ENCODE data around the gene EMC6. TPM values are rescaled to one million over a fixed set of nuclear protein-coding genes. Genes with fewer than 3 reads are reported as not detected.
A peak's percentile ranks its signal among the peaks of the same experiment; 100 is the strongest.

EMC6 gene
- total and polyA plus RNA-seq, 2 of the 13 experiments (the other 11 are each of a cell fraction or from before 2014, with no cell fraction given), result 45.1 to 47.7 TPM

GRCh38 chr17:3667366-3668278, 990 bp upstream of the EMC6 start (continued):
- TF ChIP-seq PRDM10 (CRISPR knock-in tag; IDR thresholded peaks at IDR 0.05; ENCODE audit: low read depth) (no peak), LRRFIP1 (CRISPR knock-in tag; conservative IDR thresholded peaks at IDR 0.05) (no peak), ZNF629 (CRISPR knock-in tag; conservative IDR thresholded peaks at IDR 0.05) (no peak), MED13 (CRISPR knock-in tag; IDR thresholded peaks at IDR 0.05) (no peak), POLR2A (IDR thresholded peaks at IDR 0.05; ENCODE audit: insufficient read depth in 1 of 2, low read depth in 2 of 2, low read length in 2 of 2) (peak in 1 of 2 experiments; percentile 33; a peak in 3 of 4 replicates), ZNF768 (CRISPR knock-in tag; IDR thresholded peaks at IDR 0.05) (no peak), HES4 (CRISPR knock-in tag; IDR thresholded peaks at IDR 0.05; ENCODE audit: borderline replicate concordance) (0 out of 2 replicates have a peak, but pooled peaks have one; percentile 44), MLX (CRISPR knock-in tag; IDR thresholded peaks at IDR 0.05) (no peak), ZNF879 (CRISPR knock-in tag; IDR thresholded peaks at IDR 0.05) (no peak), ZFP82 (CRISPR knock-in tag; IDR thresholded peaks at IDR 0.05; ENCODE audit: borderline replicate concordance) (no peak), ETS1 (CRISPR knock-in tag; IDR thresholded peaks at IDR 0.05) (no peak; the same call in 1 of the 2 replicates), DPF2 (CRISPR knock-in tag; IDR thresholded peaks at IDR 0.05; ENCODE audit: borderline replicate concordance, low read depth) (no peak), IKZF4 (CRISPR knock-in tag; IDR thresholded peaks at IDR 0.05; ENCODE audit: borderline replicate concordance, low read depth, not compliant biosample characterization) (no peak), ZNF17 (CRISPR knock-in tag; IDR thresholded peaks at IDR 0.05) (peak; percentile 88), TBL1XR1 (IDR thresholded peaks at IDR 0.05; ENCODE audit: borderline replicate concordance, low read length, partially characterized antibody) (no peak), GTF2F1 (IDR thresholded peaks at IDR 0.05; ENCODE audit: low read length) (no peak), GPN1 (CRISPR knock-in tag; IDR thresholded peaks at IDR 0.05; ENCODE audit: borderline replicate concordance) (no peak), HOMEZ (CRISPR knock-in tag; IDR thresholded peaks at IDR 0.05; ENCODE audit: low read depth) (0 out of 2 replicates have a peak, but pooled peaks have one; percentile 11), ZNF331 (CRISPR knock-in tag; IDR thresholded peaks at IDR 0.05) (peak; percentile 48; the same call in 1 of the 2 replicates)

Data from HepG2 (cell line).